Activated CD8-positive, alpha-beta memory T cell treated with anti-CD3 and anti-CD28 coated beads for 4 hours (primary cell): ENCODE measurements around the gene GGACT.

Experiments
- DNase-seq, 2 donors: peaks; one replicate each; pipeline ENCODE4 v3.0.0-alpha.2; 2020; ENCODE audit warnings: low read depth in 2 of 2

The GGACT gene

GRCh38 chr13:100547791-100548201 is 40.8 kb downstream of the GGACT start:
- DNase-seq: no peak

GRCh38 chr13:100546713-100547405 is 41.7 kb downstream of the GGACT start:
- DNase-seq: no peak

- DNase-seq: no peak
These were observed 42.9 kb downstream of the GGACT start for GRCh38 chr13:100545684-100546061.

GRCh38 chr13:100544866-100545683 is 43.5 kb downstream of the GGACT start:
- DNase-seq: no peak

GRCh38 chr13:100543872-100544602 is 44.6 kb downstream of the GGACT start:
- no peak for DNase-seq

GRCh38 chr13:100542826-100543156 is 45.8 kb downstream of the GGACT start:
- no peak for DNase-seq

GRCh38 chr13:100541897-100542825 is 46.4 kb downstream of the GGACT start:
- DNase-seq: no peak

GRCh38 chr13:100540621-100541020 is 48.0 kb downstream of the GGACT start:
- DNase-seq: no peak

GRCh38 chr13:100537951-100538462 is 50.6 kb downstream of the GGACT start:
- no peak for DNase-seq

GRCh38 chr13:100537486-100537885 is 51.1 kb downstream of the GGACT start:
- DNase-seq: no peak

- no peak for DNase-seq
These were observed 51.9 kb downstream of the GGACT start for GRCh38 chr13:100536643-100537180.

- DNase-seq: no peak
These were observed 53.0 kb downstream of the GGACT start for GRCh38 chr13:100535426-100536135.

GRCh38 chr13:100534911-100535310 is 53.7 kb downstream of the GGACT start:
- no peak for DNase-seq

- DNase-seq: no peak
These were observed 54.3 kb downstream of the GGACT start for GRCh38 chr13:100534147-100534843.

GRCh38 chr13:100533588-100534041 is 55.0 kb downstream of the GGACT start:
- DNase-seq: no peak

- no peak for DNase-seq
These were observed 55.7 kb downstream of the GGACT start for GRCh38 chr13:100532836-100533435.

GRCh38 chr13:100532090-100532766 is 56.4 kb downstream of the GGACT start:
- no peak for DNase-seq

GRCh38 chr13:100530671-100531213 is 57.8 kb downstream of the GGACT start:
- DNase-seq: no peak
